CD4-positive, alpha-beta T cell treated with Interleukin-4 for 4 hours (primary cell): ENCODE measurements around the gene TCF23.

Experiments
- DNase-seq: peaks from one replicate; pipeline ENCODE4 v3.0.0-alpha.2; 2020

Gene TCF23

GRCh38 chr2:27128668-27129571 lies 19.9 kb upstream of the TCF23 start:
- DNase-seq = no peak

- DNase-seq = no peak
Measured at GRCh38 chr2:27130396-27130795, 18.4 kb upstream of the TCF23 start.

GRCh38 chr2:27131429-27131828 lies 17.4 kb upstream of the TCF23 start:
- no peak for DNase-seq

GRCh38 chr2:27133195-27133875 lies 15.5 kb upstream of the TCF23 start:
- peak; percentile 3 for DNase-seq

GRCh38 chr2:27133905-27134780 lies 14.7 kb upstream of the TCF23 start, which contains the start of gene PREB:
Gene PREB (minus strand): TSS chr2:27134636. CDS start chr2:27134421, 215 bp downstream.
- DNase-seq = peak; percentile 96

- no peak for DNase-seq
Measured at GRCh38 chr2:27134781-27135477, 13.9 kb upstream of the TCF23 start.

GRCh38 chr2:27135478-27135955 lies 13.3 kb upstream of the TCF23 start:
- no peak for DNase-seq

GRCh38 chr2:27136751-27137150 lies 12.1 kb upstream of the TCF23 start:
- no peak for DNase-seq

- DNase-seq = no peak
Measured at GRCh38 chr2:27137322-27137935, 11.4 kb upstream of the TCF23 start.

- no peak for DNase-seq
Measured at GRCh38 chr2:27138111-27138510, 10.7 kb upstream of the TCF23 start.

- no peak for DNase-seq
Measured at GRCh38 chr2:27139310-27139709, 9.5 kb upstream of the TCF23 start, which contains the start of gene PRR30. Gene PRR30 (minus strand): TSS chr2:27139410. CDS start chr2:27138329, 1,081 bp downstream.

- DNase-seq = no peak
Measured at GRCh38 chr2:27143285-27143684, 5.5 kb upstream of the TCF23 start.

- no peak for DNase-seq
Measured at GRCh38 chr2:27145682-27146081, 3.1 kb upstream of the TCF23 start.

- no peak for DNase-seq
Measured at GRCh38 chr2:27147935-27148334, 869 bp upstream of the TCF23 start.

- no peak for DNase-seq
Measured at GRCh38 chr2:27149570-27150405, 984 bp downstream of the TCF23 start.

- no peak for DNase-seq
Measured at GRCh38 chr2:27150639-27151230, 1.9 kb downstream of the TCF23 start.

- DNase-seq = no peak
Measured at GRCh38 chr2:27152102-27152795, 3.4 kb downstream of the TCF23 start.

GRCh38 chr2:27152796-27153464 lies 4.1 kb downstream of the TCF23 start:
- no peak for DNase-seq

GRCh38 chr2:27154488-27154887 lies 5.7 kb downstream of the TCF23 start:
- DNase-seq = no peak
